Duodenal mucosa (tissue), 2 donors: ENCODE measurements around the gene PRR27.

ENCODE experiments used
- H3K27ac ChIP-seq: one replicate; pipeline ENCODE4 v1.7.0; 2013; ENCODE audit warnings: low read depth, low read length
- H3K27me3 ChIP-seq, 2 donors: one replicate each; pipeline ENCODE4 v1.7.0; 2013; ENCODE audit warnings: low read length in 2 of 2, control low read depth in 1 of 2; ENCODE audit not compliant: insufficient read depth in 2 of 2, control insufficient read depth in 1 of 2
- H3K36me3 ChIP-seq, 2 donors: one replicate each; pipeline ENCODE4 v1.7.0; 2013; ENCODE audit warnings: low read length in 2 of 2, control low read depth in 1 of 2; ENCODE audit not compliant: insufficient read depth in 2 of 2, control insufficient read depth in 1 of 2
- H3K4me1 ChIP-seq, 2 donors: one replicate each; pipeline ENCODE4 v1.7.0; 2013; ENCODE audit warnings: low read length in 2 of 2, control low read depth in 1 of 2; ENCODE audit not compliant: insufficient read depth in 2 of 2, control insufficient read depth in 1 of 2
- H3K4me3 ChIP-seq, 2 donors: one replicate each; pipeline ENCODE4 v1.7.0; 2013; ENCODE audit warnings: low read length in 2 of 2, low read depth in 1 of 2
- H3K9ac ChIP-seq, 2 donors: one replicate each; pipeline ENCODE4 v1.7.0; 2013; ENCODE audit warnings: low read length in 2 of 2, low read depth in 1 of 2
- H3K9me3 ChIP-seq, 2 donors: one replicate each; pipeline ENCODE4 v1.7.0; 2013; ENCODE audit warnings: low read length in 2 of 2, control low read depth in 1 of 2; ENCODE audit not compliant: control insufficient read depth in 1 of 2

Gene PRR27

GRCh38 chr4:70178075-70178660, 24.1 kb downstream of the PRR27 start:
- no peak overlapping the region for H3K4me3 ChIP-seq
- no peaks in the 10 kb centered on the region for H3K9me3 ChIP-seq
- no peak overlapping the region for H3K27ac ChIP-seq
- peaks cover 0 to 4% of the 10 kb centered on the region in 2 donors for H3K4me1 ChIP-seq
- no peak overlapping the region for H3K9ac ChIP-seq
- H3K36me3 ChIP-seq: no peaks in the 10 kb centered on the region
- no peaks in the 10 kb centered on the region for H3K27me3 ChIP-seq

GRCh38 chr4:70179811-70180210, 25.8 kb downstream of the PRR27 start:
- H3K9me3 ChIP-seq: no peaks in the 10 kb centered on the region
- peaks cover 0 to 4% of the 10 kb centered on the region in 2 donors for H3K4me1 ChIP-seq
- H3K9ac ChIP-seq: no peak overlapping the region
- H3K27ac ChIP-seq: no peak overlapping the region
- no peaks in the 10 kb centered on the region for H3K27me3 ChIP-seq
- no peaks in the 10 kb centered on the region for H3K36me3 ChIP-seq
- no peak overlapping the region for H3K4me3 ChIP-seq

DNA sequence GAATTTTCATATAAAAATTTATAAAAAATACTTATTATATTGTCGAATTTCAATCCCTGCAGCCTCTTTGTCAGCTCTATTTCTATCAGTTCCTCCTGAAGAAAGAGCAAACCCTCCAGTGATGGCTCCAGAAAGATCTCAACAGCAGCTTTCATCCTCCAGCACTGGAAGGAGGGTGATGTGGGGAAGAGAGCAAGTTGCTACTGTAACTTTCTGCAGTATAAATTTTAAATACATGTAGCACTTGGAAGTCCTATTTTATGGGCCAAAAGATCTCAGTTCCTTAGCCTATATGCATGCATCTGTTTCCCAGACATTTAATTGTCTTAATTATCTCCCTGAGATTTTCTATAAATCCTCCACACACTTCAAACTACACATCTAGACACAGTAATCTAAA, 27.8 kb downstream of the PRR27 start:
- no peak overlapping the region for H3K4me3 ChIP-seq
- peaks cover 0 to 4% of the 10 kb centered on the region in 2 donors for H3K4me1 ChIP-seq
- H3K9me3 ChIP-seq: no peaks in the 10 kb centered on the region
- H3K27me3 ChIP-seq: no peaks in the 10 kb centered on the region
- no peaks in the 10 kb centered on the region for H3K36me3 ChIP-seq
- H3K27ac ChIP-seq: no peak overlapping the region
- no peak overlapping the region for H3K9ac ChIP-seq

GRCh38 chr4:70182517-70183167, 28.6 kb downstream of the PRR27 start:
- Histone ChIP-seq H3K27me3 (no peaks in the 10 kb centered on the region), H3K36me3 (no peaks in the 10 kb centered on the region), H3K9ac (no peak overlapping the region), H3K4me3 (no peak overlapping the region), H3K27ac (no peak overlapping the region), H3K9me3 (no peaks in the 10 kb centered on the region), H3K4me1 (peaks cover 0 to 4% of the 10 kb centered on the region in 2 donors)

GRCh38 chr4:70183168-70183939, 29.3 kb downstream of the PRR27 start:
- H3K9me3 ChIP-seq: no peaks in the 10 kb centered on the region
- H3K27me3 ChIP-seq: no peaks in the 10 kb centered on the region
- H3K9ac ChIP-seq: no peak overlapping the region
- H3K4me3 ChIP-seq: no peak overlapping the region
- peaks cover 0 to 4% of the 10 kb centered on the region in 2 donors for H3K4me1 ChIP-seq
- H3K36me3 ChIP-seq: no peaks in the 10 kb centered on the region
- no peak overlapping the region for H3K27ac ChIP-seq

DNA sequence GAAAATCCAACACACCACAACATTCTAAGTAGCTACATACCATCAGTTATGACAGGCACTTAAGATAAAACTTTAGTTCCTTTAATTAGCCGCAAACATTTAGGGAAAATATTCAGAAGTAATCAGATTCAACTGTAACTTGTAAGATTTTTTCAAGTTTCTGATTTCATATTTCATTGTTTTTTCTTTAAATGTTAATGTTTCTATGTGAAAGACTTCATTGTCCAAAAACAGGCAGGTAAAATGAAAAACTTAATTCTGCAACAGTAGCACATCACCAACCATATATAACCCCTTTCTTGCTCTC, 29.9 kb downstream of the PRR27 start:
- Histone ChIP-seq H3K9ac (no peak overlapping the region), H3K27ac (no peak overlapping the region)

GRCh38 chr4:70187216-70187615, 33.2 kb downstream of the PRR27 start:
- H3K9ac ChIP-seq: no peak overlapping the region
- H3K4me3 ChIP-seq: no peak overlapping the region
- H3K36me3 ChIP-seq: no peaks in the 10 kb centered on the region
- no peak overlapping the region for H3K27ac ChIP-seq
- peaks cover 0 to 4% of the 10 kb centered on the region in 2 donors for H3K4me1 ChIP-seq
- H3K9me3 ChIP-seq: no peaks in the 10 kb centered on the region
- H3K27me3 ChIP-seq: no peaks in the 10 kb centered on the region

More for the DNA sequence above, 29.9 kb downstream of the PRR27 start:
- no peaks in the 10 kb centered on the region for H3K36me3 ChIP-seq
- no peaks in the 10 kb centered on the region for H3K9me3 ChIP-seq
- H3K4me3 ChIP-seq: no peak overlapping the region
- H3K27me3 ChIP-seq: no peaks in the 10 kb centered on the region
- H3K4me1 ChIP-seq: peaks cover 0 to 4% of the 10 kb centered on the region in 2 donors

- no peaks in the 10 kb centered on the region for H3K36me3 ChIP-seq
- H3K4me3 ChIP-seq: no peak overlapping the region
- H3K9ac ChIP-seq: no peak overlapping the region
- no peaks in the 10 kb centered on the region for H3K4me1 ChIP-seq
- no peaks in the 10 kb centered on the region for H3K27me3 ChIP-seq
- H3K27ac ChIP-seq: no peak overlapping the region
- H3K9me3 ChIP-seq: no peaks in the 10 kb centered on the region
Measured at GRCh38 chr4:70190579-70190978, 36.5 kb downstream of the PRR27 start.

DNA sequence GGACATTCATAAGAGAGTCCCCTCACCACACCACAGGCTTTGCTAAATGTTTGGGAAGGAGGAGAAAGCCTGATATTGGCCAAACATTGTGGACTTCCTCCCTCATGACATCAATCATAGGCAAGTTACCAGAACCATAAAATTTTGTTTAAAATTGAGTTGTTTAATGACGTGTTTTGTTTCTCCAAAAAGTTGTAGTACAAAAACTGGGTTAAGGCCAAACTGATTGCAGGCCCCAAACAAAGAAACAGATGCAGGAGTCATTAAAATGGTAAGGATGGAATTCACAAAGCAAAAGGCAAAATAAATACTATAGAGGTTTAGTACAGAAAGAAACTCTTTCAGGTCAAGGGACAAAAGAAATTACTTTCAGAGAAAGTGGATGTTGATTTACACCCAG, 37.6 kb downstream of the PRR27 start:
- Histone ChIP-seq H3K4me3 (no peak overlapping the region), H3K4me1 (peaks cover under 1% of the 10 kb centered on the region in 2 donors), H3K27me3 (no peaks in the 10 kb centered on the region), H3K27ac (no peak overlapping the region), H3K36me3 (no peaks in the 10 kb centered on the region), H3K9me3 (no peaks in the 10 kb centered on the region), H3K9ac (no peak overlapping the region)

- H3K4me1 ChIP-seq: peaks cover 3 to 12% of the 10 kb centered on the region in 2 donors
- no peak overlapping the region for H3K27ac ChIP-seq
- H3K36me3 ChIP-seq: no peaks in the 10 kb centered on the region
- no peak overlapping the region for H3K9ac ChIP-seq
- no peaks in the 10 kb centered on the region for H3K27me3 ChIP-seq
- no peak overlapping the region for H3K4me3 ChIP-seq
- H3K9me3 ChIP-seq: no peaks in the 10 kb centered on the region
Measured at GRCh38 chr4:70192895-70193294, 38.9 kb downstream of the PRR27 start.
